Middle frontal gyrus (tissue), 1 donor: Measurements from ENCODE around the gene EEF1AKMT4.
A peak's percentile ranks its signal among the peaks of the same experiment; 100 is the strongest.

Experiments
- DNase-seq: peaks from one replicate; pipeline ENCODE4 v3.0.0-alpha.2; 2015; ENCODE audit warnings: low spot score; ENCODE audit errors: extremely low spot score

EEF1AKMT4 gene

DNA sequence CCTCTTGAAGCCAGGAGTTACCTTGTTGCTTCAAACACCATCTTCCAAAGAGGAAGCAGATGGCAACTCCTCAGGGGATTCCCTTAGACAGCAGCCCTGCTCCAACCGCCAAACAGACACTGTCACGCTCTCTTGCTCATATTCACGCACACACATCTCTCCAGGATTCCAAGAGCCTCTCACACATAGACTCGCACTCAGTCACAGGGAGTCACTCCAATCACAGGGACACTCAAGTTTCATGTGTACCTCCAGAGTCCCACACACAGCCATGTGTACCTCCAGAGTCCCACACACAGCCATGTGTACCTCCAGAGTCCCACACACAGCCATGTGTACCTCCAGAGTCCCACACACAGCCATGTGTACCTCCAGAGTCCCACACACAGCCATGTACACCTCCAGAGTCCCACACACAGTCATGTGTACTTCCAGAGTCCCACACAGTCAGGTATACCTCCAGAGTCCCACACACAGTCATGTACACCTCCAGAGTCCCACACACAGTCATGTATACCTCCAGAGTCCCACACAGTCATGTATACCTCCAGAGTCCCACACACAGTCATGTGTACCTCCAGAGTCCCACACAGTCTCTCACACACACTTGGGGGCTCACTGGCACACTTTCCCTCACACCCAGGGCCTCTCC, 14.0 kb upstream of the EEF1AKMT4 start:
- no peak for DNase-seq

DNA sequence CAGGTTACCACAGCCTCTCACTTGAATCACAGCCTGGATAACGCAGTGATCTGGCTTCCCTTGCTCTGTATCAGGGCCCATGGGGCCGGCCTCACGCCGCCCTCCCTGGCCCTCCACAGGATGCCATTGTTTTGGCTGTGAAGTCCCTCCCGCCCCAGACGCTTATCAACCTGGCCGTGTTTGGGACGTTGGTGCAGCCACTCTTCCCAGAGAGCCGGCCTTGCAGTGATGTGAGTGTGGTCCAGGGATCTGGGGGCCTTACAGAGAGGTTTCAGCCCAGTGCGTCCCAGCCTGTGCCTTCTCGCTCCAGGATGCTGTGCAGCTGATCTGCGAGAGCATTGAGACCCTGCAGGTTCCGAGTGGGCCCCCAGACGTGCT, 13.4 kb upstream of the EEF1AKMT4 start:
- DNase-seq, result no peak

DNA sequence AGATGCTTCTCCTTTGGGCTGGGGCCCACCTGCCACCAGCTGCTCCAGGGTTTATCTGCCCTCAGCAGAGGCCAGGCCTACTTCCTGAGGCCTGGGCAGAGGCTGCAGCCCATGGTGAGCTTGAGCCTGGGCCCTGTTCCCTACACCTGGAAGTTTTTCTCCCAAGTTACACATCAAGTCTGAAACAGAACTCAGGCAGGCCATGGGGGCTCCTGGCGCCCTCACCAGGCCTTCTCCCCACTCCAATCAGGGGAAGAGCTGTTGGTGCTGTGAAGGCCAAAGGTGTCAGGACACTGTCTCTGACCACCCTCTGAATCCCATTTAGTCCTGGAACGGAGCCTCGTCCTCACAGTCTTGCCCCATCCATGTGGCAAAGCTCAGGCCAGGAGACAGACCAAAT, 12.8 kb upstream of the EEF1AKMT4 start:
- DNase-seq, result no peak

DNA sequence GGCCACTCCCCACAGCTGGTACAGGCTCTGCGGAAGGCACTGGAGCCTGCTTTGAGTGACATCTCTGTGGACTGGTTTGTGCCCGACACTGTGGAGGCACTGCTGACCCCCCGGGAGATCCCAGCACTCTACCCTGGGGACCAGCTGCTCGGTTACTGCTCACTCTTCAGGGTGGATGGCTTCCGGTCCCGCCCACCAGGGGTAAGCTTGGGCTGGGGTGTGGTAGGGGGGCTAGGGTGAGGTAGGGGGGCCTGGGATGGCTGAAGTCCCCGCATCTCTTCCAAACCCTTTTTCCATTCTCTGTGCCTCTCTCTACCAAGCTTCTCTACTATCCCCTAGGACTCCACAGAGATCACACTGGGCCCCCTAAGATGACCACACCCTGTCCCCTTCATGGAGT, 12.3 kb upstream of the EEF1AKMT4 start:
- no peak for DNase-seq

DNA sequence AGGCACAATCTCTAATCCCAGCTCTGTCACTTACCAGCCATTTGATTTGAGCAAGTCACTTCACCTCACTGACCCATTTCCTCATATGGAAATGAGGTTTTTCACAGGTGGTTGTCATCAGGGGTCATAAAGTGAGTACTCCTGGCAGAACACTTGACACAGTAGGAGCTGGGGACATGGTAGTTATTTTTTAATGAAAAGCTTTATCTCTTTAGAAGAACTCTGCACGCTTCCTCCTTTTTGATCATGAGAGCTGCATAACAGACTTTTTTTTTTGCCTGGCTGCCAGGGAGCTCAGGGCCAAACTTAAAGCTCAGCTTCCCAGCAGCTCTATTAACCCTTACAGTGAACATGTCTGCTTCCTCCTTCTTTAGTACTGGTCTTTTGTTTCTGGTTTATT, 11.7 kb upstream of the EEF1AKMT4 start:
- DNase-seq, result no peak

DNA sequence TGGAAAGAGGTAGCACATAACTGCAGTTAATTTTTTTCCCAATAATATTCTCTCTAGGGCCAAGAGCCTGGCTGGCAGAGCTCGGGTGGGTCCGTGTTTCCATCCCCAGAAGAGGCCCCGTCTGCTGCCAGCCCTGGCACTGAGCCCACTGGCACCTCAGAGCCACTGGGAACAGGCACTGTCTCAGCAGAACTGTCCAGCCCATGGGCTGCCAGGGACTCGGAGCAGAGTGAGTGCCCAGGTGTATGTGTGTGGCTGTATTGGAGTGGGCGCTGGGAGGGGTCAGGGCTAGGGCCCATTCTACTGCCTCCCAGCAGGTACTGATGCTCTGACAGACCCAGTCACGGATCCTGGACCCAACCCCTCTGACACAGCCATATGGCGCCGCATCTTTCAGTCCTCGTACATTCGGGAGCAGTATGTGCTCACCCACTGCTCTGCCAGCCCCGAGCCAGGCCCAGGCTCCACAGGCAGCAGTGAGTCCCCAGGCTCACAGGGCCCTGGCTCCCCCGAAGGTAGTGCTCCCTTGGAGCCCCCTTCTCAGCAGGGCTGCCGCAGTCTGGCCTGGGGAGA, 11.1 kb upstream of the EEF1AKMT4 start:
- no peak for DNase-seq

DNA sequence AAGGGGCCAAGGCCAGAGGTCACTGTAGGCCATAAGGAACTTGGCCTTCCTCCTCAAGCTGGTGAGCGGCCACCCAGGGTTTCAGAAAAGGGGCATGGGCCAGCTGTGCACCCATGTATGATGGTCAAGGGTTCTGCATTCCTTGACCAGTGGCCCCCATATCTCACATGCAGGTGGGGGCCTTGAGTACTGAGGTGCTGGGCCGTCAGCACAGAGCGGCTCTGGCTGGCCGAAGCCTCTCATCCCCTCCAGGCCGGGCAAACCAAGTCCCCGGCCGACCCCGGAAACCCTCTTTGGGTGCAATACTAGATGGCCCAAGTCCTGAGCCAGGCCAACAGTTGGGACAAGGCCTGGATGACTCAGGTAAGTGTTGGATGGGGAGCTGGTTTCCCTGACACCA, 10.3 kb upstream of the EEF1AKMT4 start:
- no peak for DNase-seq

DNA sequence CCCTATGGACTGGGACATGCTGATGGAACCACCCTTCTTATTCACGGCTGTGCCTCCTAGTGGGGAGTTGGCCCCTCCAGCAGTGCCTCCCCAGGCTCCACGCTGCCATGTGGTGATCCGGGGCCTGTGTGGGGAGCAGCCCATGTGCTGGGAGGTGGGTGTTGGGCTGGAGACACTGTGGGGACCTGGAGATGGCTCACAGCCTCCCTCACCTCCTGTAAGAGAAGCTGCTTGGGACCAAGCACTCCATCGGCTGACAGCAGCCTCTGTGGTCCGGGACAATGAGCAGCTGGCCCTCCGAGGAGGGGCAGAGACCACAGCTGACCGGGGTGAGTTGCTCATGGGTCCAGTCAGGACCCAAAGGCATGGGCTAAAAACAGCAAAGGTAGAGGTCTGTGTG, 9.8 kb upstream of the EEF1AKMT4 start:
- no peak for DNase-seq

DNA sequence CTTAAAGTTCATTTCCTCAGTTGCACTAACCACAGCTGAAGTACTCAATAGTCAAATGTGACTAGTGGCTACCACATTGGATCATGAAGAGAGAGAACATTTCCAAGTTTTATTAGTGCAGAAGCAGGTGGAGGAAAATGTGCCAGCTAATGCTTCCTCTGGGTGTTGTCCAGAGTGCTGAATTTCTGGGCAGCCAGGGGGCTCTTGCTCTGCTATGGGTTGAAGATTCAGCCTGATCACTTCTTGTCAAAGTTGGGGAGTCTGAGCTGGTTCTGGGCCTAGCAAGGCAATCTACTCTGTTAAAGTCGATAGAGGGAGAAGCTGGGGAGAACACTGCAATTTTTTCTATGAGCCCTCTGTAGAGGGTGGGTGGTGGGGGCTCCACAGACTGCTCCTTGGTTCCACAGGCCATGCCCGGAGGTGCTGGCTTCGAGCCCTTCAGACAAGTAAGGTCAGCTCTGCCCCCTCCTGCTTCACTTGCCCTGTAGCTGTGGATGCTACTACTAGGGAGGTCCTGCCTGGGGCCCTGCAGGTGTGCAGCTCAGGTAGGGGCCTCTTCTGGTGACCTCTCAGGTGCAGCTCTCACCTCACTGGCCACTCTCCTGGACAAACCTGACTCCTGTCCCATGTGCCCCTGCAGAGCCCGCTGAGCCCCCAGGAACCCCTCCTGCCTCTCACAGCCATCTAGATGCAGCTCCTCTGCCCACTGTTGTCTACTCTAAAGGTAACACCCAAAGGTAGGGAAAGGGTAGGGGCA, 8.9 kb upstream of the EEF1AKMT4 start:
- DNase-seq, result no peak

DNA sequence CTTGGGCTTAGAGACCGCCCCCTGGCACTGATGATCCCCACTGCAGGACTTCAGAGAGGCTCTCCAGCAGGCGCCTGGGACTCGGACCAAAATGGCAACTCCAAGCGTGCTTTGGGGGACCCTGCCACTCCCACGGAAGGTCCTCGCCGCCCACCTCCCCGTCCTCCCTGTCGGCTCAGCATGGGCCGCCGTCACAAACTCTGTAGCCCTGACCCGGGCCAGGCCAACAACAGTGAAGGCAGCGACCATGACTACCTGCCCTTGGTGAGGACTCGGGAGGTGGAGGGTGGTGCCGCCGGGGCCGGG, 8.4 kb upstream of the EEF1AKMT4 start:
- no peak for DNase-seq

DNA sequence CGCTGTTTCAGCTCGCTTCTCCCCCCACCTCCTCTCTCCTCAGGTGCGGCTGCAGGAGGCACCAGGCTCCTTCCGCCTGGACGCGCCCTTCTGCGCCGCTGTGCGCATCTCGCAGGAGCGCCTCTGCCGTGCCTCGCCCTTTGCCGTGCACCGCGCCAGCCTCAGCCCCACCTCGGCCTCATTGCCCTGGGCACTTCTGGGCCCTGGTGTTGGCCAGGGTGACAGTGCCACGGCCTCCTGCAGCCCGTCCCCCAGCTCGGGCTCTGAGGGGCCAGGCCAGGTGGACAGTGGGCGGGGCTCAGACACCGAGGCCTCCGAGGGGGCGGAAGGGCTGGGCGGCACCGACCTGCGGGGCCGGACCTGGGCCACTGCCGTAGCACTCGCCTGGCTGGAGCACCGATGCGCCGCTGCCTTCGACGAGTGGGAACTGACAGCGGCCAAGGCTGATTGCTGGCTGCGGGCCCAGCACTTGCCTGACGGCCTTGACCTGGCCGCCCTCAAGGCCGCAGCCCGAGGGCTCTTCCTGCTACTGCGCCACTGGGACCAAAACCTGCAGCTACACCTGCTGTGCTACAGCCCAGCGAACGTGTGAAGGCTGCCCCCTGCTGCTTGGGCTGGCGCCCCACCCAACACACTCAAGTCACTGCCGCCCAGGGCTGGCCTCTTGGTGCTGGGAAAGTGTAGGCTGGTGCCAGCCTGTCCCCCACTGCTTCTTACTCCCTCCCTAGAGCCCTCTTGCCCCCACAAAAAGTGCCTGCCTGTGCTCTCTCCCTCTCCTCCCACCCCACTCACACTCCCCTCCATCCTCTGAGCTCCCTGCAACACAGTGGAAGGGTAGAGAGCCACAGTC, 7.8 kb upstream of the EEF1AKMT4 start:
- DNase-seq, result no peak

DNA sequence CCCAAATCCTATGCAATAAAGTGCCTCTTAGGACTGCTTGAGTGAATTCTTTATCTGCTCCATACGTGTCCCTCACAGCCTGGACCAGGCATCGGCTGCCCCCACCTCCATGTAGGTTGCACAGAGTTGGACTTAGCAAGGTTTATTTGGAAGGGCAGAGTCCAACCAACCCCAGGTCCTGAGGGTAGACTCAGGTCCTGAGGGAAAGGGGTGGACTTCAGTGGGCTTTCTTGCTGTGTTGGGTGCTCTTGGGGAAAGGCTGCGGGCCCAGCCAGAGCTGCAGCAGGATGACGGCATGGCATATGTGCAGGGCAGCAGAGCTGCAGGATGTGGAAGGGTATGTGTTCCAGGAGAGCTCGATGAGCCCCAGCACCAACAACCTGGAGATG, 7.2 kb upstream of the EEF1AKMT4 start:
- DNase-seq, result no peak

DNA sequence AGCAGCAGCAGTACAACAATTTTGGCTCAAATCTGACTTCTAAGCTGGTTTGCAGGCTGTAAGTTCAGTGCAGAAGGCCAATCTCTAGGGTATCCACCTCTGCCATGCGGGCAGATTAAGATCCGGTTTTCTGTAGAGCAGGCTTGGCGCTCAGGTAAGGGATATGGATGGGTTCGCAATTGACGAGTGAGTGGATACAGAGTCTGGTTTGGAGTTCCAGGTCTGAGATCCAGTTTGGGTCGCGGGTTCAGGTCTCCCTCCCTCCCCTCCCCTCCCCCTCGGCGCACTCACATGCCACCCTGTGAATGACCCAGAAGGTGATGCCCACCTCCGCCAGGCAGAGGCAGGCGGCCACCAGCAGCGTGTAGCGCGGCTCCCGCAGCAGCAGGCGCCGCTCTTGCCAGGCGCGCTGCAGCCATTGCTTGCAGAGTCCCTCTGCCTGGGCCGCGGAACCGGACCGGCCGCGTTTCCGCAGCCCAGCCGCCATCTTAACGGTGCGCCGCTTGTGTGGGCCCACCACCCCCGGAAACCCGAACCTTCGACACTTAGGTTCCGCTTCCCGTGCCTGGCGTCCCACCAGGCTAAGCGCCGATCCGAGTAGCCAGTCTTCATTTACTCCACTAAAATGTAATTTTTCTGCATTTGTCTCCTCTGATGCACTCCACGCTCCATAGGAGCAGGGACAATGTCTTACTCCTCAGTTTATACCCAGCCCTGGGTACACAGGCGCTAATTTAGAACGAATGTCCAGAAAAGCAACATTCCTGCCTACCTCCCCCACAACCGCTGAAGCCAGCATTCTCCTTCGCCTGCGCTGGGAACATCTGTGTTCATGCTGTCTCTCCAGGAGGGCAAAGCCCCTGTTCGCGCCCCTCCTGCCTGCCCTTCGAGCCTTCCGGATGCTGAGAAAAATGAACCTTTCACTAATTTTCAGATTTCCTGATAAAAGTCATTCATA, 739 bp upstream of the EEF1AKMT4 start, which contains the start of gene ALG3:
TSS of gene ALG3 (minus strand) at position 509 of the 958 bp plus-strand sequence. CDS start at position 487, 22 bp downstream.
- peak; percentile 71 for DNase-seq

DNA sequence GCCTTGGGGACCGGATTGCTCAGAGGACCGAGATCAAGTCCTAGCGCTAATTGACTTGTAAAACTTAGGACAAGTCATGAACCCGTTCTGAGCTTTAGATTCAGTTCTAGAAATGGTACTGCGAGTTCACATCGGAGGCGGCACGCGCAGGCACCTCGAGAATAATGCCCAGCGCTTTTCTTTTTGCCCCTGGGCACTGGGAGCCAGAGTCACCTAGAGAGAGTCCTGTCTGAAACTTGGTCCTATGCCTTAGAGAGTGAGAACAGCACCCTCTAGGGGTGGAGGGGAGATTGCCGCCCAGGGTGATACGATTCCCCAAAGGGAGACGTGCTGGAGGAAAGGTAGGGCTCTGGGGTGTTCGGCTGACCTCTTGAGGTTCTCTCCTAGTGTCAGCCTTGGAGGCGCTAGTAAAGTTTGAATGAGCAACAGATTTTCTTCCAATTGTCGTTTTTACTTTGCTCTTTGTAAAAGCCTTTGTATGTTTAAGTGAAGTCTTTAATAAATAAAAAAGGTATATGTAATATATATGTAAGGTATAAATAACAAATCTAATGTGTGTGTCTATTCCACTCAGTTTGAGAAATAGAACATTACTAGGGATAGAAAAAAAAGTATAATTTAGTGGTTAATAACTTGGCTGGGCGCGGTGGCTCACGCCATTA, 826 bp downstream of the EEF1AKMT4 start:
- peak; percentile 77 for DNase-seq

DNA sequence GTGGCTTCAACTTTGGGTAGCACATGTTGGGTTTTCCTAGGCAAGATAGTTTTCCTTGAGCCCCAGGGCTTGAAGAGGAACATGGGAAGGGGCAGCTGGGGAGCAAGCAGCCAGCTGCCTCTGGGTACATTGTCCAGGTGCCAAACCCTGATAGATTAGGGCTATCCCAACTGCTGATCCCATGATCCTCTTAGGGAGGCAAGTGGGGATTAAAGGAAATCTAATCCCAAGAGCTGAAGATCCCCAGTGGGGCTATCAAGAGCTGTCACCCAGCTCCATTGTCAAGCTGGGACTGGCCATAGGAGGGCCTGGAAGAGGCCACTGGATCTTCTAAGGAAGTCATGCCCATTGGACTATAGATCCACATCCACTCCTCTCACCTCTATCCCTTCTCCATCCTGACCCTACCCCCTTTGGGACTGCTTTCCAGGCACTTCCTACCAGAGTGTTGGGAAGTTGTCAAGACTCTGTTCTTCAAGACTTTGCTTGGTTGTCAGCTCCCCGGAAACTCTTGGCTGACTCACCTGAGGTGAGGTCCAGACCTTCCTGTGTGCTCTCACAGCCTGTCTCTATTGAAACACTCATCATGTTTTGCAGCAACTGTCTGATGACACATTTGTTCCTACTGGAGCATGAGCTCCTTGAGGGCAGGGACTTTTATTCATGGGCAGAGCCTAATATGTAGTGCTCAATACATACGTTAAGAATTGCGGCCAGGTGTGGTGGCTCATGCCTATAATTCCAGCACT, 6.0 kb downstream of the EEF1AKMT4 start:
- no peak for DNase-seq

DNA sequence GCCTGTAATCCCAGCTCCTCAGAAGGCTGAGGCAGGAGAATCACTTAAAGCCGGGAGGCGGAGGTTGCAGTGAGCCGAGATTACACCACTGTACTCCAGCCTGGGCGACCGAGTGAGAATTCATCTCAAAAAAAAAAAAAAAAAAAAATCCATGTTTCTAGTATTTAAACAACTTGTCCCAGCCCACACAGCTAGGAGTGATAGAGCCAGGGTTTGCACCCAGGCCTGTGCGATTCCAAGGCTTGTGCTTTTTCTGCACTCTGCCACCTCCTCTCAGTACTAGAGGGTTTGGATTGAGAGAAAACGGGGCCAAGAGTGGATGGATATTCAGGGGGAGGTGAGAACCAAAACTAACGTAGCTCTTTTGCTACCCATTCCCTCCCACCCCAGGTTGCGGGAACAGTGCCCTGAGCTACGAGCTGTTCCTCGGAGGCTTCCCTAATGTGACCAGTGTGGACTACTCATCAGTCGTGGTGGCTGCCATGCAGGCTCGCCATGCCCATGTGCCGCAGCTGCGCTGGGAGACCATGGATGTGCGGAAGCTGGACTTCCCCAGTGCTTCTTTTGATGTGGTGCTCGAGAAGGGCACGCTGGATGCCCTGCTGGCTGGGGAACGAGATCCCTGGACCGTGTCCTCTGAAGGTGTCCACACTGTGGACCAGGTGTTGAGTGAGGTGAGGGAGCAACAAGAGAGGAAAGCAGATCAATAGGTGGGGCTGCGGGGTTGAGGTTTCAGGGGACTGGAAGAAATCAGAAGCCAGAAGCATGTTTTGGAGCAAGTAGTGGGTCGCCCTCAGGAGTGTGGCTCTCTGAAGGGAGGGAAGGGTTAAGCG, 7.8 kb downstream of the EEF1AKMT4 start:
- DNase-seq, result peak; percentile 12

DNA sequence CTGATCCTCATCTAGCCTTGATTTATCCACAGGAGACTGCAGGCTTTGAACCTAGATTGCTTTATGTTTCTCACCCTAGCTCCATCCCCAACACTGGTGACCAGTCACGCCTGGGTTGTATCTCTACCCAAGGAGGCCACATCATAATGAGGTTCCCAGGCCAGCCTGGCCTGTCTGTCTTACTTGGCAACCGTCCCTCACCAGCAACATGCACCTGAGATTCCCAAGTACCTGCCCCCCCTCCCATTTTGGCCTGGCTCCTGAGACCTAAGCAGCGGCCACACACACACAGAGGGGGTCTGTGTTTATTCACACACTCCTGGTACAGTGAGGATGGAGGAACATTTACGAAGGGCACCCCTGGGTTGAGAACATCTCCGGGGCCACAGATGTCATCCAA, 9.5 kb downstream of the EEF1AKMT4 start:
- DNase-seq, result no peak

DNA sequence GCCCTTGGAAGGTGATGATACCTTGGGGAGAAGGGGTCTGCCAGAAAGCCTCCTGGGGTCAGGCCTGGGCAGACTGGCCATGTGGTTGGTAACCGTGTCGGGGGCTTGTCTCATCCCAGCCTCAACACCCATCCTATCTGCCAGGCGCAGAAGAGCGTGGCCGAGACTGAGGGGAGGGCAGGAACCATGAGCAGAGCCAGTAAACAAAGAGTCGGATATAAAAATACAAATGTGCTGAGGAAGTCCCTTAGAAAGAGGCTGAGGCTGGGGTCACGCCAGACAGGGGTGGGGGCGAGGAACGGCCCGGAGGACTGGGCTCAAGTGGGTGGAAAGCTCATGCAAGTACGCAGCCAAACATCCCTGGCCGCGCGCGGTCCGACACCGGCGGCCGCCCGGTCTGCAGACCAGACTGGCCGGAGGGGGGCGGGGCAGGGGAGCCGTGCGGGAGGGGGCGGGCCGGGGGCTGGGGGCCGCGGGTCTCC, 10.0 kb downstream of the EEF1AKMT4 start:
- DNase-seq, result no peak
